Activated CD8-positive, alpha-beta T cell treated with anti-CD3 and anti-CD28 coated beads for 36 hours (primary cell): Measurements from ENCODE around the gene FANCB. TPM values are rescaled to one million over a fixed set of nuclear protein-coding genes. Genes with fewer than 3 reads are reported as not detected.
A peak's percentile ranks its signal among the peaks of the same experiment; 100 is the strongest.

Experiments used
- ATAC-seq: fragments of 200-7000 bp; cut with Tn5 transposase; one replicate; pipeline ENCODE4 v1.10.0; 2021; ENCODE audit warnings: mild to moderate bottlenecking, moderate library complexity
- CTCF ChIA-PET: fragments of 350-600 bp; sonication (Branson Sonifier 250); formaldehyde crosslinking; loops from one replicate; lab custom pipeline; 2021; ENCODE audit warnings: antibody characterized with exemption; lab: Charles Lee
- POLR2A ChIA-PET: fragments of 350-600 bp; sonication (Branson Sonifier 250); formaldehyde crosslinking; loops from one replicate; lab custom pipeline; 2021; ENCODE audit warnings: antibody characterized with exemption; lab: Charles Lee
- DNase-seq: peaks from one replicate; pipeline ENCODE4 v3.0.0-alpha.2; 2020
- H3K27ac Mint-ChIP-seq: one replicate; pipeline ENCODE4 v1.8.0; 2021; ENCODE audit warnings: mild to moderate bottlenecking, mixed read lengths
- H3K27me3 Mint-ChIP-seq: one replicate; pipeline ENCODE4 v1.8.0; 2021; ENCODE audit warnings: mixed read lengths
- H3K36me3 Mint-ChIP-seq: one replicate; pipeline ENCODE4 v1.8.0; 2021; ENCODE audit warnings: low read depth, mixed read lengths
- H3K4me1 Mint-ChIP-seq: one replicate; pipeline ENCODE4 v1.8.0; 2021; ENCODE audit warnings: low read depth, mixed read lengths
- H3K4me3 Mint-ChIP-seq: one replicate; pipeline ENCODE4 v1.8.0; 2021; ENCODE audit warnings: mild to moderate bottlenecking, moderate library complexity, mixed read lengths
- H3K9me3 Mint-ChIP-seq: one replicate; pipeline ENCODE4 v1.8.0; 2021; ENCODE audit warnings: mixed read lengths
- CTCF ChIP-seq: fragments of 200-600 bp; IDR thresholded peaks from one replicate; pipeline ENCODE4 v1.8.0; 2022; ENCODE audit warnings: antibody characterized with exemption, mild to moderate bottlenecking
- intact Hi-C: fragments of 100-400 bp; cut with micrococcal nuclease; formaldehyde crosslinking; loops from one replicate; pipeline ENCODE4 v1.10.0; 2022
- total RNA-seq, 2 experiments: library from RNA; stranded (reverse); gene quantifications; one replicate each; pipeline ENCODE4 v1.2.3, GENCODE V29; 2021

FANCB gene
- total RNA-seq, 2 experiments from 2014 or later, result 12.5 to 15.1 TPM

- Mint-ChIP-seq H3K4me1 (no peaks in the 10 kb centered on the region), H3K27me3 (no peaks in the 10 kb centered on the region), H3K9me3 (peaks cover 6% of the 10 kb centered on the region), H3K36me3 (no peaks in the 10 kb centered on the region), H3K27ac (no peak overlapping the region), H3K4me3 (no peak overlapping the region)
- intact Hi-C loops, result no loop called here
- CTCF ChIA-PET, result no interaction called here
- POLR2A ChIA-PET, result no interaction called here
- no peak for TF ChIP-seq CTCF
- no peak for DNase-seq
- ATAC-seq, result no peak
These were observed 55.3 kb downstream of the FANCB start for GRCh38 chrX:14817571-14817970.

DNA sequence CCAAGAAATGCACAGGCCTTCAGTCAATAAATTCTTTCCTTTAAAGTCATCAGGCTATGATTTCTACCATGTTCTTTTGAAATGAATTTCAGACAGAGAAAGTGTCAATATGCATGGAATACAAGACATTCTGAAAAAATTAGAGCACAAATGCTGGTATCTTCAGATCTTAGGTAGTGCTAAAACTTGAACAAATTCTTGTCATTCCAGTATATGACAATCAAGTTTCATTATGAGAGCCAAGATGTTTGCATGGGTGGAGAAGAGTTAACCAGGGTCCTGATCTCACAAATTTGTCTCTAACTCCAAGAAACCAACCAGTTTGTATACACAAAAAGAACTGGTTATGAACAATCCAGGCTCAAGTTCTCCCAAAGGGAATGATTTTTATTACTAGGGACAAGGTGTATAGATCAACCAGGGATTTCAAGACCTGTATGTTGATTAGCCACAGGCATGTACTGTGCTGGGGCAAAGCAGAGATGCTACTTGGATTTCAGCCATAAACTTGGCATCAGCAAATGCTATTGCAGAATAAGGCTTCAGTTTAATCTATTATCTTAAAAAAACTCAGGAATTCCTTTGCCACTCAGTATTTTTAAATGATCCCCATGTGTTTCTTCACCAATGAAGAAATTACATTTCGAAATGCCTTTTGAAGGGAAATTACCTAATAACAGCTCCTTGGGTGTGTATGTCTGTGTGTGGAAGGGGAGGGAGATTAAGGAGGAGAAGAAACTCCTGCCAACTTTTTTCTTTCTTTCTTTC, 69.7 kb downstream of the FANCB start:
- ChIA-PET POLR2A (no interaction called here), CTCF (no interaction called here)
- no peak for TF ChIP-seq CTCF
- Mint-ChIP-seq H3K9me3 (no peaks in the 10 kb centered on the region), H3K36me3 (peaks cover 2% of the 10 kb centered on the region), H3K27ac (no peak overlapping the region), H3K27me3 (no peaks in the 10 kb centered on the region), H3K4me3 (no peak overlapping the region), H3K4me1 (peaks cover 6% of the 10 kb centered on the region)
- no peak for DNase-seq
- no peak for ATAC-seq
- intact Hi-C loops, result no loop called here

GRCh38 chrX:14801136-14801535, 71.7 kb downstream of the FANCB start:
- DNase-seq, result no peak
- CTCF ChIA-PET, result no interaction called here
- Mint-ChIP-seq H3K4me1 (peaks cover 6% of the 10 kb centered on the region), H3K27ac (no peak overlapping the region), H3K27me3 (no peaks in the 10 kb centered on the region), H3K4me3 (no peak overlapping the region), H3K9me3 (no peaks in the 10 kb centered on the region), H3K36me3 (peaks cover 2% of the 10 kb centered on the region)
- POLR2A ChIA-PET, result no interaction called here
- no peak for TF ChIP-seq CTCF
- no peak for ATAC-seq
- intact Hi-C loops, result no loop called here

DNA sequence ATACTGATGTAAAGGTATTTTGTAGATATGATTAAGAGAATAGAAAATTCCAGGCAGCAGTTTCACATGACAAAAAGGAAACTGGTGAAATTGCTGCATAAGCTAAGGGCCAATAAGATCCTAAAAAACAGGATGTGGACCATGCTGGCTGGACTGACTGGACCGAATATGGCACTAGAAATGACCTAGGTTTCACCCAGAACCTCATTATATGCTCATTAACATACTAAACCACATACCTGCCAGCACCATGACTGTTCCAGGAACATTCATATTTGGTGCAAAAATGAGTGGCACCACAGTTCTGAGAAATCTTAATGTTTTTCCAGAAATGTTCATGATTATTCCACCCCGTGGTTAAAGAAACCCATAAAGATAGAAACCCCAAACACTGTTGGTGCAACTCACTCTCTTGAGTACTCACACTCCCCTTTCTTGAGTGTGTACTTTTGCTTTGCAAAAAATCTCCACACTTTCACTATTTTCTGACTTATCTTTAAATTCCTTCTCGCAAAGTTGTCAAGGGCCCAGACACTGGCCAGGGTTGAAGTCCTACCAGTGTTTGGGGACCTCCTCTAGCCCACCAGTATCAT, 74.0 kb downstream of the FANCB start:
- intact Hi-C loops, result no loop called here
- POLR2A ChIA-PET, result no interaction called here
- Mint-ChIP-seq H3K4me3 (no peak overlapping the region), H3K27ac (no peak overlapping the region), H3K36me3 (peaks cover 2% of the 10 kb centered on the region), H3K9me3 (no peaks in the 10 kb centered on the region), H3K4me1 (peaks cover 6% of the 10 kb centered on the region), H3K27me3 (no peaks in the 10 kb centered on the region)
- TF ChIP-seq CTCF, result no peak
- CTCF ChIA-PET, result no interaction called here
- ATAC-seq, result peak; percentile 81
- peak; percentile 25 for DNase-seq

Other genes starting within 250 kb of the FANCB start
- gene MOSPD2, start 352 bp upstream of the FANCB start, total RNA-seq, result 10 to 100 TPM; 11.0 to 11.6 TPM